ENCODE measurements around the gene TPD52L1. TPM values are rescaled to one million over a fixed set of nuclear protein-coding genes. Genes with fewer than 3 reads are reported as not detected.
"Not testable (repeated sequence)": the region's sequence is repeated elsewhere in the genome, so short reads cannot be mapped to it uniquely, and the experiment has no call there.

The TPD52L1 gene
- total RNA-seq, 1 donor from 2014 or later: 93.6 TPM

DNA sequence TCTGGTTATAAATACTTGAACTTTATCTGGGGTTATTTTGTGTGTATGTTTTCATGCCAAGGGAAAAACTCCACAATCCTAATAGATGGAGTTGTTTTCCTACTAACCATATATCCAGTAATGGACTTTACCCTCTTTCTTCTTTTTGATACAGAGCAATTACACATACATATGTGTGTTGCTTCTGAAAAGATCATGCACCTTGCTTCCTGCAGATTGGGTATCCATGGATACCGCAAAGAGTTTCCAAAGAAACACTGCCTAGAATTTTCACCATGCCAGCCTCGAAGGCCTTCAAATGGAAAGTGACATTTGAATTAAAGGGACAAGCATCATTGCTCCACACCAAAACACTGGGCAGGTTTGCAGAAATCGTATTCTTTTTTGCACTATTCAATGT, 121.4 kb downstream of the TPD52L1 start:
- intact Hi-C loops (cut with DNase I): no loop called here
- H3K27ac ChIP-seq: peak overlapping the region in 1 of 2 donors; percentile 19
- H3K36me3 ChIP-seq: peaks cover 14 to 34% of the 10 kb centered on the region in 2 donors
- no peak overlapping the region for H3K4me3 ChIP-seq
- no peak for DNase-seq (ENCODE audit: low spot score in 2 of 2)
- H3K4me1 ChIP-seq: peaks cover 0 to 2% of the 10 kb centered on the region in 2 donors
- H3K9me3 ChIP-seq: no peaks in the 10 kb centered on the region
- no peaks in the 10 kb centered on the region for H3K27me3 ChIP-seq
- TF ChIP-seq, protein P1, sequence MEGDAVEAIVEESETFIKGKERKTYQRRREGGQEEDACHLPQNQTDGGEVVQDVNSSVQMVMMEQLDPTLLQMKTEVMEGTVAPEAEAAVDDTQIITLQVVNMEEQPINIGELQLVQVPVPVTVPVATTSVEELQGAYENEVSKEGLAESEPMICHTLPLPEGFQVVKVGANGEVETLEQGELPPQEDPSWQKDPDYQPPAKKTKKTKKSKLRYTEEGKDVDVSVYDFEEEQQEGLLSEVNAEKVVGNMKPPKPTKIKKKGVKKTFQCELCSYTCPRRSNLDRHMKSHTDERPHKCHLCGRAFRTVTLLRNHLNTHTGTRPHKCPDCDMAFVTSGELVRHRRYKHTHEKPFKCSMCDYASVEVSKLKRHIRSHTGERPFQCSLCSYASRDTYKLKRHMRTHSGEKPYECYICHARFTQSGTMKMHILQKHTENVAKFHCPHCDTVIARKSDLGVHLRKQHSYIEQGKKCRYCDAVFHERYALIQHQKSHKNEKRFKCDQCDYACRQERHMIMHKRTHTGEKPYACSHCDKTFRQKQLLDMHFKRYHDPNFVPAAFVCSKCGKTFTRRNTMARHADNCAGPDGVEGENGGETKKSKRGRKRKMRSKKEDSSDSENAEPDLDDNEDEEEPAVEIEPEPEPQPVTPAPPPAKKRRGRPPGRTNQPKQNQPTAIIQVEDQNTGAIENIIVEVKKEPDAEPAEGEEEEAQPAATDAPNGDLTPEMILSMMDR (IDR thresholded peaks at IDR 0.05): no peak

DNA sequence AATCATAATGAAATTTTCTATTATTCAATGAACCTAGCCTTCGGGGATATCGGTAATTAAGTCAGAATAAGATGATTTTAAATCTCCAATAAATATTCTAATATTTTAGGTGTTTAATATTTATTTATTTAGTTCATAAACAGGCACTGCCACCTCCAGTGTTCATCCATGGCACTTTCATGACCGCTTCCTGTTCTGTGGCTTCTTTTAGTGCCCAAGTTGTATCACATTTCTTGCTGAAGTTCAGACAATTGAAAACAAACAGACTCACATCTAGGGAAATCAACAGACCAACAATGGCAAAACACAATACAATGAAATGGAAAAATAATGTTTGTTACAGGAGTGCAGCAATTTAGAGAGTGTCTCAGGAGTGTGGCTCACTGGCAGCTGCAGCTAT, 122.2 kb downstream of the TPD52L1 start:
- H3K4me1 ChIP-seq: peaks cover 0 to 2% of the 10 kb centered on the region in 2 donors
- peaks cover 0 to 3% of the 10 kb centered on the region in 2 donors for H3K9me3 ChIP-seq
- no peak overlapping the region for H3K27ac ChIP-seq
- intact Hi-C loops (cut with DNase I): no loop called here
- no peaks in the 10 kb centered on the region for H3K27me3 ChIP-seq
- H3K4me3 ChIP-seq: no peak overlapping the region
- DNase-seq (ENCODE audit: low spot score in 2 of 2): no peak
- TF ChIP-seq, protein P1 (IDR thresholded peaks at IDR 0.05): no peak
- peaks cover 20 to 39% of the 10 kb centered on the region in 2 donors for H3K36me3 ChIP-seq

DNA sequence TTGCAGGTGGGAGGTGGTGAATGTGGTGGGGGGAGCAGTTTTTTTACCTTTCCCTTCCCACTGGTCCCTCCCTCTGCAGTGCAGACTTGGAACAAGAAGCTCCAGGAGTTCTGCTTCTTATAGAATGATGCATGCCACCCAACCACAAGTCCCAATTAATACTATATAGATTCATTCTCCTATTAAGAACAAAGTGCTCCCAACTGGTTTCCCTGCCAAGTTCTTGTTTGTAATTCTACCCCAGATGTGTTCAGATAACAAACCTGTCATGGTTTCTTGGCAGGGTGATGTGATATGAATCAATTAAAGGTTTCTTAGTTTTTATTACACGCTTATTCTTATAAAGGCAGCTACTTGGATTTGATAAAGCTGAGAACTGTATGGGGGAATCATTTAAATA, 124.3 kb downstream of the TPD52L1 start:
- Histone ChIP-seq H3K4me3 (no peak overlapping the region), H3K27ac (no peak overlapping the region), H3K4me1 (peaks cover 0 to 2% of the 10 kb centered on the region in 2 donors), H3K9me3 (peaks cover 0 to 6% of the 10 kb centered on the region in 2 donors), H3K27me3 (no peaks in the 10 kb centered on the region), H3K36me3 (peaks cover 26 to 45% of the 10 kb centered on the region in 2 donors)
- DNase-seq (ENCODE audit: low spot score in 2 of 2): no peak
- TF ChIP-seq, protein P1 (IDR thresholded peaks at IDR 0.05): no peak
- intact Hi-C loops (cut with DNase I): no loop called here

DNA sequence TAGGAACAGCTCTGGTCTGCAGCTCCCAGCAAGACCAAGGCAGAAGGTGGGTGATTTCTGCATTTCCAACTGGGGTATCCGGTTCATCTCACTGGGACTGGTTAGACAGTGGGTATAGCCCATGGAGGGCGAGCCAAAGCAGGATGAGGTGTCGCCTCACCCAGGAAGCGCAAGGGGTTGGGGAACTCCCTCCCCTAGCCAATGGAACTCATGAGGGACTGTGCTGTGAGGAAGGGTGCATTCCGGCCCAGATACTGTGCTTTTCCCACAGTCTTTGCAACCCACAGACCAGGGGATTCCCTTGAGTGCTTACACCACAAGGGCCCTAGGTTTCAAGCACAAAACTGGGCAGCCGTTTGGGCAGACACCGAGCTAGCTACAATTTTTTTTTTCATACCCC, 126.4 kb downstream of the TPD52L1 start:
- H3K9me3 ChIP-seq: peaks cover 0 to 6% of the 10 kb centered on the region in 2 donors
- H3K27ac ChIP-seq: no peak overlapping the region
- H3K4me1 ChIP-seq: no peaks in the 10 kb centered on the region
- intact Hi-C loops (cut with DNase I): no loop called here
- no peaks in the 10 kb centered on the region for H3K27me3 ChIP-seq
- peaks cover 18 to 43% of the 10 kb centered on the region in 2 donors for H3K36me3 ChIP-seq
- TF ChIP-seq, protein P1 (IDR thresholded peaks at IDR 0.05): no peak
- DNase-seq (ENCODE audit: low spot score in 2 of 2): no peak
- no peak overlapping the region for H3K4me3 ChIP-seq

DNA sequence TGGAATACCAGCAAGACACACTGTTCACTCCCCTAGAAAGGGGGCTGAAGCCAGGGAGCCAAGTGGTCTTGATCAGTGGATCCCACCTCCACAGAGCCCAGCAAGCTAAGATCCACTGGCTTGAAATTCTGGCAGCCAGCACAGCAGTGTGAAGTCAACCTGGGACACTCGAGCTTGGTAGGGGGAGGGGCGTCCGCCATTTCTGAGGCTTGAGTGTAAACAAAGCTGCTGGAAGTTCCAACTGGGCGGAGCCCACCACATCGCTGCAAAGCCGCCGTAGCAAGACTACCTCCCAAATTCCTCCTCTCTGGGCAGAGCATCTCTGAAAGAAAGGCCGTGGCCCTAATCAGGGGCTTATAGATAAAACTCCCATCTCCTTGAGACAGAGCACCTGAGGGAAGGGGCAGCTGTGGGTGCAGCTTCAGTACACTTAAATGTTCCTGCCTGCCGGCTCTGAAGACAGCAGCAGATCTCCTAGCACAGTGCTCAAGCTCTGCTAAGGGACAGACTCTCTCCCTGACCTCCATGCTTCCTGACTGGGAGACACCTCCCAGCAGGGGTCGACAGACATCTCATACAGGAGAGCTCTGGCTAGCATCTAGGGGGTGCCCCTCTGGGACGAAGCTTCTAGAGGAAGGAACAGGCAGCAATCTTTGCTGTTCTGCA, 126.9 kb downstream of the TPD52L1 start:
- H3K27me3 ChIP-seq; H3K27ac ChIP-seq; H3K4me3 ChIP-seq; intact Hi-C loops (cut with DNase I); H3K4me1 ChIP-seq; DNase-seq (ENCODE audit: low spot score in 2 of 2): not testable (repeated sequence)
- Histone ChIP-seq H3K9me3 (peaks cover 0 to 10% of the 10 kb centered on the region in 2 donors), H3K36me3 (peaks cover 19 to 48% of the 10 kb centered on the region in 2 donors)

DNA sequence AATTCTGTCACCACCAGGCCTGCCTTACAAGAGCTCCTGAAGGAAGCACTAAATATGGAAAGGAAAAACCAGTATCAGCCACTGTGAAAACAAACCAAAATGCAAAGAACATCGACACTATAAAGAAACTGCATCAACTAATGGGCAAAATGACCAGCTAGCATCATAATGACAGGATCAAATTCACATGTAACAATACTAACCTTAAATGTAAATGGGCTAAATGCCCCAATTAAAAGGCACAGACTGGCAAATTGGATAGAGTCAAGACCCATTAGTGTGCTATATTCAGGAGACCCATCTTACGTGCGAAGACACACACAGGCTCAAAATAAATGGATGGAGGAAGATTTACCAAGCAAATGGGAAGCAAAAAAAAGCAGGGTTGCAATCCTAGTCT, 128.9 kb downstream of the TPD52L1 start:
- DNase-seq (ENCODE audit: low spot score in 2 of 2); H3K27ac ChIP-seq; H3K4me1 ChIP-seq; H3K27me3 ChIP-seq; intact Hi-C loops (cut with DNase I); H3K4me3 ChIP-seq: not testable (repeated sequence)
- H3K9me3 ChIP-seq: peaks cover 0 to 14% of the 10 kb centered on the region in 2 donors
- H3K36me3 ChIP-seq: peaks cover 29 to 54% of the 10 kb centered on the region in 2 donors
